T-helper 1 cell treated with Interleukin-12 subunit alpha and Interleukin-12 subunit beta and Interleukin-4 antibody, amounts not matched to agents 30 μg/mL and 1 μg/mL, for 36 hours (primary cell): ENCODE measurements around the gene TM7SF3.
A peak's percentile ranks its signal among the peaks of the same experiment; 100 is the strongest.
"Not testable (repeated sequence)": the region's sequence is repeated elsewhere in the genome, so short reads cannot be mapped to it uniquely, and the experiment has no call there.

ENCODE experiments used
- H3K27ac Mint-ChIP-seq: one replicate; pipeline ENCODE4 v1.8.0; 2021; ENCODE audit warnings: mild to moderate bottlenecking, mixed read lengths
- H3K27me3 Mint-ChIP-seq: one replicate; pipeline ENCODE4 v1.8.0; 2021; ENCODE audit warnings: low read depth, mixed read lengths
- H3K36me3 Mint-ChIP-seq: one replicate; pipeline ENCODE4 v1.8.0; 2021; ENCODE audit warnings: low read depth, mixed read lengths
- H3K4me1 Mint-ChIP-seq: one replicate; pipeline ENCODE4 v1.8.0; 2021; ENCODE audit warnings: low read depth, mixed read lengths
- H3K4me3 Mint-ChIP-seq: one replicate; pipeline ENCODE4 v1.8.0; 2021; ENCODE audit warnings: mild to moderate bottlenecking, moderate library complexity, mixed read lengths
- H3K9me3 Mint-ChIP-seq: one replicate; pipeline ENCODE4 v1.8.0; 2021; ENCODE audit warnings: mixed read lengths

Gene TM7SF3, protein sequence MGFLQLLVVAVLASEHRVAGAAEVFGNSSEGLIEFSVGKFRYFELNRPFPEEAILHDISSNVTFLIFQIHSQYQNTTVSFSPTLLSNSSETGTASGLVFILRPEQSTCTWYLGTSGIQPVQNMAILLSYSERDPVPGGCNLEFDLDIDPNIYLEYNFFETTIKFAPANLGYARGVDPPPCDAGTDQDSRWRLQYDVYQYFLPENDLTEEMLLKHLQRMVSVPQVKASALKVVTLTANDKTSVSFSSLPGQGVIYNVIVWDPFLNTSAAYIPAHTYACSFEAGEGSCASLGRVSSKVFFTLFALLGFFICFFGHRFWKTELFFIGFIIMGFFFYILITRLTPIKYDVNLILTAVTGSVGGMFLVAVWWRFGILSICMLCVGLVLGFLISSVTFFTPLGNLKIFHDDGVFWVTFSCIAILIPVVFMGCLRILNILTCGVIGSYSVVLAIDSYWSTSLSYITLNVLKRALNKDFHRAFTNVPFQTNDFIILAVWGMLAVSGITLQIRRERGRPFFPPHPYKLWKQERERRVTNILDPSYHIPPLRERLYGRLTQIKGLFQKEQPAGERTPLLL

DNA sequence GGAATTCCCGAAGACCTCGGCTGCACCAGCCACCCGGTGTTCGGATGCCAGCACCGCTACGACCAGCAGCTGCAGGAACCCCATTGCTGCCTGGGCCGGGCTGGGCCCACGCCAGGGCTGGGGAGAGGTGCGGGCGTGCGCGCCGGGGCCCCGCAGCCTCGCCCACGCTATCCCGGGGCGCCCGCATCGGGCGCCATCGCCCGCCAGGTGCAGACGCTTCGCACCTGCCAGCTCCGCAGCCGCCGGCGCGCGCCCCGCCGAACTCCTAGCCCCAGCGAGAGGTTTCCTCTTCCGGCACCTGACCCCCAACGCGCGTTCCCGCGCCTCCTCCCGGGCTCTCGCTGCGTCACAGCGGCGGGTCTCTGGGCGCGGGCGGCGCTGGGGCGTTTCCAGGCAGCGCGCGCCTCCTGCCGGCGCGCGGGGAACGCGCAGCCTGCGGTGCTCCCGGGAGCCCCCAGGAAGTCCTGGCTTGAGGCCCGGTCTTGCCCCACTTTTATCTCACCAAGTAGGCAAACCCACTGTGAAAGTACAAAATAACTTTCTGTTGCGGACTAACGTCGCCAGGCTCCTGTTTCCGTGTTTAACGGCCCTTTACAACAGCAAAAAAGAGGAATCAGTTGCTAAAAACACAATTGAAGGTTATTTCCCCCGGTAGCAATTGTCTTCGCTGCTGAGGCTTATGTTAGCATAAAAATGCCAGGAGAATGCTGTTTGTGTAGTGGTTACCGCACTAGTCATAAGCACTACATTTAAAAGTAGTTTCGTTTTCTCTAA lies at the start of gene TM7SF3:
Gene TM7SF3, minus strand, starts transcription at position 300 of the 774 bp plus-strand sequence. Its CDS starts 216 bp downstream, at position 84.
- peak within 1 kb of the TSS; percentile 94 for H3K27ac Mint-ChIP-seq
- no peaks in the 10 kb centered on the region for H3K9me3 Mint-ChIP-seq
- peaks cover 11% of the 10 kb centered on the region for H3K36me3 Mint-ChIP-seq
- H3K4me1 Mint-ChIP-seq, result peaks cover 43% of the 10 kb centered on the region
- peak within 1 kb of the TSS; percentile 94 for H3K4me3 Mint-ChIP-seq
- H3K27me3 Mint-ChIP-seq, result no peaks in the 10 kb centered on the region

DNA sequence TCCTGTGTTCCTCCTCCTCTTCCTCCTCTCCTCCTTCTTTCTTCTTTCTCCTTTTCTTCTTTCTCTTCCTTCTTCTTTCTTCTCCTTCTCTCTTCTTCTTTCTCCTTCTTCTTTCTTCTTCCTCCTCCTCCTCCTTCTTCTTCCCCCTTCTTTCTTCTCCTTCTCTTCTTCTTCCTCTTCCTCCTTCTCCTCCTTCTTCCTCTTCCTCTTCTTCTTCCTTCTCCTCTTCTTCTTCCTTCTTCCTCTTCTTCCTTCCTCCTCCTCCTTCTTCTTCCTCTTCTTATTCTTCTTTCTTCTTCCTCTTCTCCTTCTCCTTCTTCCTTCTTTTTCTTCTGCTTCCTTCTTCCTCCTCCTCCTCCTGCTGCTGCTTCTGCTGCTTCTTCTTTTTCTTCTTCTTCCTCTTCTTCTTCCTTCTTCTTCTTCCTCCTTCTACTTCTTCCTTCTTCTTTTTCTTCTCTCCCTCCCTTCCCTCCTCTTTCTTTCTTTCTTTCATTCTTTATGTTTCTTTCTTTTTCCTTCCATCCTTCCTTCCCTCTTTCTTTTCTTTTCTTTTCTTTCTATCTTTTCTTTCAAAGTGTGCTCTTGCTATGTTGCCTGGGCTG lies 49.2 kb upstream of the TM7SF3 start:
- Mint-ChIP-seq H3K27me3 (no peaks in the 10 kb centered on the region), H3K27ac (no peak overlapping the region), H3K9me3 (no peaks in the 10 kb centered on the region), H3K4me3 (no peak overlapping the region), H3K36me3 (no peaks in the 10 kb centered on the region), H3K4me1 (no peaks in the 10 kb centered on the region)

DNA sequence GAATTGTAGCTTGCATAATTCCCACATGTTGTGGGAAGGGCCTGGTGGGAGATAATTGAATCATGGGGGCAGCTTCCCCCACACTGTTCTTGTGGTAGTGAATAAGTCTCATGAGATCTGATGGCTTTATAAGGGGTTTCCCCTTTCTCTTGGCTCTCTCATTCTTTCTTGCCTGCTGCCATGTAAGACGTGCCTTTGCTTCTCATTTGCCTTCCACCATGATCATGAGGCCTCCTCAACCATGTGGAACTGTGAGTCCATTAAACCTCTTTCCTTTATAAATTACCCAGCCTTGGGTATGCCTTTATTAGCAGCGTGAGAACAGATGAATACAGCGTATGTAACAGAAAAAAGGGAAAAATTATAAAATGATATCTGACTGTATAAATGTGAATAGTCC lies 47.1 kb upstream of the TM7SF3 start:
- no peak overlapping the region for H3K27ac Mint-ChIP-seq
- H3K4me1 Mint-ChIP-seq, result no peaks in the 10 kb centered on the region
- no peak overlapping the region for H3K4me3 Mint-ChIP-seq

DNA sequence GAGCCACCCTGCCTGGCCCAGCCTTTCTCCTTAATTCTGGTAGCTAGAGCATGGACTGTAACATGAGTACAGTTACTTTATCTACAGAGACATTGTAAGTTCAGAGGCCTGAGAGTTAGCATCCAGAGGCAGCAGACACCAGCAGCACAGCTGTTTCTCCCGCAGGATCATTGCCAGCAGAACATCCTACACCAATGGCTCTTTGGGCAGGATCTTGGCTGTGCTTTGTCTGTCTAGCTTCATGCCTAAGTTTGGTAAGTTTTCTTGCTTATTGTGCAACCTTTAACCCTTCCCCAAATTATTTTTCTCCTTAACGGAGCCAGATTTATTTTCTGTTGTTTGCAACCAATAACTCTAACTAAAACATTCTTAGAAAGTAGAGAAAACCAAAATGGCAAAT lies 46.6 kb upstream of the TM7SF3 start:
- Mint-ChIP-seq H3K27ac (no peak overlapping the region), H3K4me3 (no peak overlapping the region), H3K27me3 (peaks cover 3% of the 10 kb centered on the region), H3K9me3 (no peaks in the 10 kb centered on the region), H3K36me3 (no peaks in the 10 kb centered on the region), H3K4me1 (no peaks in the 10 kb centered on the region)

More for the DNA sequence above, 47.1 kb upstream of the TM7SF3 start:
- H3K27me3 Mint-ChIP-seq, result peaks cover 3% of the 10 kb centered on the region
- no peaks in the 10 kb centered on the region for H3K36me3 Mint-ChIP-seq
- H3K9me3 Mint-ChIP-seq, result no peaks in the 10 kb centered on the region

DNA sequence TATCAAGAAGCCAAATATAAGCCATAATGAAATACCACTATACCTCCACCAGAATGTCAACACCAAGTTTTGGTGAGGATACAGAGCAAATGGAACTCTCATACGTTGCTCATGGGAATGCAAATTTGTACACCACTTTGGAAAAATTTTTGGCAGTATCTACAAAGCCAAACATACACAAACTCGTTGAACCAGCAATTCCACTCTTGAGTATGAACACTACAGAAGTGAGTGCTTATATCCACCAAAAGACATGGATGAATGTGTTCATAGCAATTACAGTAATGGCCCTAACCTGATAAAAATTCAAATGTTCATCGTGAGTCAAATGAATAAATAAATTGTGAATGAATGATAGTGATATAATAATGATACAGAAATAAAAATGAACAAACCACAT lies 43.4 kb upstream of the TM7SF3 start:
- H3K4me3 Mint-ChIP-seq, result no peak overlapping the region
- H3K27ac Mint-ChIP-seq, result no peak overlapping the region
- H3K9me3 Mint-ChIP-seq, result no peaks in the 10 kb centered on the region
- H3K4me1 Mint-ChIP-seq, result no peaks in the 10 kb centered on the region
- H3K36me3 Mint-ChIP-seq, result no peaks in the 10 kb centered on the region
- H3K27me3 Mint-ChIP-seq, result peaks cover 3% of the 10 kb centered on the region

DNA sequence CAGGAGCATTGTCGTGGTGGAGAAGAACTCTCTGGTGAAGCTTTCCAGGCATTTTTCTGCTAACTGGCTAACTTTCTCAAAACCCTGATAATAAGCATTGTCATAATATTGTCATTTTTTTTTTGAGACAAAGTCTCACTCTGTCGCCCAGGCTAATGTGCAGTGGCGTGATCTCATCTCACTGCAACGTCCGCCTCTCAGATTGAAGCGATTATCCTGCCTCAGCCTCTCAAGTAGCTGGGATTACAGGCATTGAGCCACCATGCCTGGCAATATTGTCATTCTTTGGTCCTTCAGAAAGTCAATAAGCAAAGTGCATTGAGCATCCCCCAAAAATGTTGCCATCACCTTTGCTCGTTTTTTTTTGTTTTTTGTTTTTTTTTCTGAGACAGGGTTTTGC lies 41.8 kb upstream of the TM7SF3 start:
- no peaks in the 10 kb centered on the region for H3K36me3 Mint-ChIP-seq
- H3K4me1 Mint-ChIP-seq, result no peaks in the 10 kb centered on the region
- H3K27ac Mint-ChIP-seq, result no peak overlapping the region
- H3K4me3 Mint-ChIP-seq, result no peak overlapping the region
- no peaks in the 10 kb centered on the region for H3K9me3 Mint-ChIP-seq
- peaks cover 3% of the 10 kb centered on the region for H3K27me3 Mint-ChIP-seq

DNA sequence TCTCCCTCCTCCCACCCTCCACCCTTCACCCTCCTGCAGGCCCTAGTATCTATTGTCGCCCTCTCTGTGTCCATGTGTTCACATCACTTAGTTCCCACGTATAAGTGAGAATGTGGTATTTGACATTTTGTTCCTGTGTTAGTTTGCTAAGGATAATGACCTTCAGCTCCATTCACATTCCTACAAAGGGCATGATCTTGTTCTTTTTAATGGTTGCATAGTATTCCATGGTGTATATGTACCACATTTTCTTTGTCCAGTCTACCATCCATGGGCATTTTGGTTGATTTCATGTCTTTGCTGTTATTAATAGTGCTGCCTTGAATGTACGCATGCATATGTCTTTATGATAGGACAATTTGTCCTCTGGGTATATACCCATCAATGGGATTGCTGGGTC lies 38.6 kb upstream of the TM7SF3 start:
- H3K9me3 Mint-ChIP-seq, result no peaks in the 10 kb centered on the region
- H3K4me1 Mint-ChIP-seq, result no peaks in the 10 kb centered on the region
- no peak overlapping the region for H3K27ac Mint-ChIP-seq
- peaks cover 3% of the 10 kb centered on the region for H3K27me3 Mint-ChIP-seq
- H3K4me3 Mint-ChIP-seq, result no peak overlapping the region
- no peaks in the 10 kb centered on the region for H3K36me3 Mint-ChIP-seq

DNA sequence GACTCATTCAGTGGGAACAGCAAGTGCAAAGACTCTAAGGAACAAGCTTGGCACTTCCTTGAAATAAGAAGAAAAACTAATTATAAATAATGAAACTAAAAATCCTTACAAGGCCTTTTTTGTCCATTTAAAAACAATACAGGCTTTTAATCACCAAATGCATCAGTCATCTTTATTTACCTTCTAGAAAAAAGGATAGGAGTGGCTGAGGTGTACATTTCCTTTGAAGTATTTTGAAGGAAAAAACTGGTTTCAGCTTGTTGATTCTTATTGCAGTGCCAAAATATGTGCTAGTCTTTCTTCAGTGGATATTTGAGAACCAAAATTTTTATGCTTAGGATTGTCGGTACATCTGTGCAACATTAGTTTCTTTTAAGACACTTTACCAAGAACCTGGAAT lies 38.0 kb upstream of the TM7SF3 start:
- Mint-ChIP-seq H3K36me3 (no peaks in the 10 kb centered on the region), H3K4me3 (no peak overlapping the region), H3K4me1 (no peaks in the 10 kb centered on the region), H3K9me3 (no peaks in the 10 kb centered on the region), H3K27ac (no peak overlapping the region), H3K27me3 (peaks cover under 1% of the 10 kb centered on the region)

DNA sequence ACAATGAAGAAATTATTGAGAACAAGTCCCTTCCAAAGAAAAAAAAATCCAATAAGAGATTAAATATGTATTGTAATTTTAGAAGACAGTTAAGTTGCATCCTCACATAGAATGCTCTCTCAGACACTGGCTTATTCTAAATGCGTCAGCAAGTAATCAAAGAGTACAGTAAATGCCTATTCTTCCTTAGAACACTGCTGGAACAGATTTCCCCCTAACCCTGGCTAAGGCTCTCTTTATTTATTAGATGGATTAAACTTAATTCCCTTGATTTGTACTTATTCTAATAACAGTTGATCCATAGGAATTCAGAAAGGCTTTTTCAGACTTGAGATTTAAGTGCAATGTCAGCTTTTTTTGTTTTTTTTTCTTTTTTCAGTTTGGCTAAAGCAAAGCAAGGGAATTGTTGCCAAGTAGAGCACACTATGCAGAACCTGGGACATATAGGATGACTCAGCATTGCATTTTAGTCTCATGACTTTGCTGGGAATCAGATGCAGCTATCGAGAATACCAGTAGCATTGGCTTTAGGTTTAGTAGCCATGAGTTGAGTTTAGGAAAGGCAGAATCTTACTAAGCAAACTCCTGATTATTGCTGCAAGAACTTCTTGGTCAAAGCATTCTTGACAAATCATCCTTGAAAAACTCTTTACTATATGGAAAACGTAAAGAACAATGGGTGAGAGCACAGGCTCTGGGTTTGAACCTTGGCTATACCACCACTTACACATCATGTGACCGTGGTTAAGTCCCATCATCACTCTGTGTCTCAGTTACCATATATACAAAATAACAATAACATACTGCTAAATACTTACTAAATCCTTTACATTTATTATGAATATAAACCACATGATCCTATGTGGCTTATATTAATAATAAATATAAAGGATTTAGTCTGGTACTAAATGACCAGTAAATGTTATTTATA lies 34.9 kb upstream of the TM7SF3 start:
- H3K27me3 Mint-ChIP-seq, result no peaks in the 10 kb centered on the region
- no peaks in the 10 kb centered on the region for H3K36me3 Mint-ChIP-seq
- no peaks in the 10 kb centered on the region for H3K4me1 Mint-ChIP-seq
- H3K4me3 Mint-ChIP-seq, result no peak overlapping the region
- no peaks in the 10 kb centered on the region for H3K9me3 Mint-ChIP-seq
- no peak overlapping the region for H3K27ac Mint-ChIP-seq

DNA sequence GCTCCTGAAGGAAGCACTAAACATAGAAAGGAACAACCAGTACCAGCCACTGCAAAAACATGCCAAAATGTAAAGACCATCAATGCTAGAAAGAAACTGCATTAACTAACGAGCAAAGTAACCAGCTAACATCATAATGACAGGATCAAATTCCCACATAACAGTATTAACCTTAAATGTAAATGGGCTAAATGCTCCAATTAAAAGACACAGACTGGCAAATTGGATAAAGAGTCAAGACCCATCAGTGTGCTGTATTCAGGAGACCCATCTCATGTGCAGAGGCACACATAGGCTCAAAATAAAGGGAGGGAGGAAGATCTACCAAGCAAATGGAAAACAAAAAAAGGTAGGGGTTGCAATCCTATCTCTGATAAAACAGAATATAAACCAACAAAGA lies 27.8 kb upstream of the TM7SF3 start:
- not testable (repeated sequence) for H3K4me1 Mint-ChIP-seq, H3K27ac Mint-ChIP-seq, H3K4me3 Mint-ChIP-seq, H3K27me3 Mint-ChIP-seq, H3K9me3 Mint-ChIP-seq
- H3K36me3 Mint-ChIP-seq, result peaks cover 11% of the 10 kb centered on the region

DNA sequence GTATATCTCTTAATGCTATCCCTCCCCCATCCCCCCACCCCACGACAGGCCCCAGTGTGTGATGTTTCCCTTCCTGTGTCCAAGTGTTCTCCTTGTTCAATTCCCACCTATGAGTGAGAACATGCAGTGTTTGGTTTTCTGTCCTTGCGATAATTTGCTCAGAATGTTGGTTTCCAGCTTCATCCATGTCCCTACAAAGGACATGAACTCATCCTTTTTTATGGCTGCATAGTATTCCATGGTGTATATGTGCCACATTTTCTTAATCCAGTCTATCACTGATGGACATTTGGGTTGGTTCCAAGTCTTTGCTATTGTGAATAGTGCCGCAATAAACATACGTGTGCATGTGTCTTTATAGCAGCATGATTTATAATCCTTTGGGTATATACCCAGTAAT lies 26.5 kb upstream of the TM7SF3 start:
- H3K36me3 Mint-ChIP-seq, result peaks cover 15% of the 10 kb centered on the region
- H3K27ac Mint-ChIP-seq, H3K27me3 Mint-ChIP-seq, H3K4me3 Mint-ChIP-seq, H3K9me3 Mint-ChIP-seq, H3K4me1 Mint-ChIP-seq: not testable (repeated sequence)

DNA sequence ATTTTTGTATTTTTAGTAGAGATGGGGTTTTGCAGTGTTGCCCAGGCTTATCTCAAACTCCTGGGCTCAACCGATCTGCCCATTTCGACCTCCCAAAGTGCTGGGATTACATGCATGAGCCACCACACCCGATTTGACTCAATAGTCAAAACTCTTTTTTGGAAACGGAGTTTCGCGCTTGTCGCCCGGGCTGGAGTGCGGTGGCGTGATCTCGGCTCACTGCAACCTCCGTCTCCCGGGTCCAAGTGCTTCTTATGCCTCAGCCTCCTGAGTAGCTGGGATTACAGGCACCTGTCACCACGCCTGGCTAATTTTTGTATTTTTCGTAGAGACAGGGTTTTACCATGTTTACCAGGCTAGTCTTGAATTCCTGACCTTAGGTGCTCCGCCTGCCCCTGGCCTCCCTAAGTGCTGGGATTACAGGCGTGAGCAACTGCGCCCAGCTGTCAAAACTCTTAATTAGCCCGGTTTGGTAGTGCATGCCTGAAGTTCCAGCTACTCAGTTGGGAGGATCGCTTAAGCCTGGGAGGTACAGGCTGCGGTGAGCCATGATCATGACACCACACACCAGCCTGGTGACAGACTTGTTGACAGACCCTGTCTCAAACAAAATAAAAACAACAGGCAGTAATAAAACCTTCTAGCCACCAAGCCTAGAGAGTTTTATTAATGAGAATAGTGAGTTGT lies 20.6 kb upstream of the TM7SF3 start:
- Mint-ChIP-seq H3K27ac (no peak overlapping the region), H3K36me3 (peaks cover 32% of the 10 kb centered on the region), H3K27me3 (no peaks in the 10 kb centered on the region), H3K9me3 (no peaks in the 10 kb centered on the region), H3K4me3 (no peak overlapping the region), H3K4me1 (peaks cover 3% of the 10 kb centered on the region)

DNA sequence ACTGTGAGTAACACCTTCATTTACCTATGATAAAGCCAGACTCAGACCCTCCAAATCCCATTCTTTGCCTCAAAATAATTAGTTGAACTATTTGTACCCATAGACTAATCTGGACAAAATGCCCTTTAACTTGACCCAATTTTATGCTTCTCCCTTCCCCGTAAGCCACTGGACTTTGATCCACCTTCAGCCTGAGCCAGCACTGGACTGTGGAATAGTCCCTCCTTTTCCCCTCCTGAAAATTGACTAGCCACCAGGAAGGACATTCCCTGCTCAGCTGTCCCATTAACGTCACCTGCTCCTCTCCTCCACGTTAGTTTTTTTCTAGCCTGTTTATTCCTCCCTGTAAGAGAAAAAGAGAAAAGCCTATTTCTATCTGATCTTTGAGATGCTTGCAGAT lies 18.5 kb upstream of the TM7SF3 start:
- H3K4me3 Mint-ChIP-seq, result no peak overlapping the region
- H3K9me3 Mint-ChIP-seq, result no peaks in the 10 kb centered on the region
- H3K36me3 Mint-ChIP-seq, result peaks cover 42% of the 10 kb centered on the region
- no peaks in the 10 kb centered on the region for H3K27me3 Mint-ChIP-seq
- no peaks in the 10 kb centered on the region for H3K4me1 Mint-ChIP-seq
- H3K27ac Mint-ChIP-seq, result no peak overlapping the region
